HPDE6-E6E7 (cell line): ENCODE measurements around the gene GRK2.

Source experiments
- DNase-seq: peaks from one replicate; pipeline ENCODE4 v3.0.0; 2011; ENCODE audit warnings: missing footprints; ENCODE audit errors: extremely low spot score

The GRK2 gene

DNA sequence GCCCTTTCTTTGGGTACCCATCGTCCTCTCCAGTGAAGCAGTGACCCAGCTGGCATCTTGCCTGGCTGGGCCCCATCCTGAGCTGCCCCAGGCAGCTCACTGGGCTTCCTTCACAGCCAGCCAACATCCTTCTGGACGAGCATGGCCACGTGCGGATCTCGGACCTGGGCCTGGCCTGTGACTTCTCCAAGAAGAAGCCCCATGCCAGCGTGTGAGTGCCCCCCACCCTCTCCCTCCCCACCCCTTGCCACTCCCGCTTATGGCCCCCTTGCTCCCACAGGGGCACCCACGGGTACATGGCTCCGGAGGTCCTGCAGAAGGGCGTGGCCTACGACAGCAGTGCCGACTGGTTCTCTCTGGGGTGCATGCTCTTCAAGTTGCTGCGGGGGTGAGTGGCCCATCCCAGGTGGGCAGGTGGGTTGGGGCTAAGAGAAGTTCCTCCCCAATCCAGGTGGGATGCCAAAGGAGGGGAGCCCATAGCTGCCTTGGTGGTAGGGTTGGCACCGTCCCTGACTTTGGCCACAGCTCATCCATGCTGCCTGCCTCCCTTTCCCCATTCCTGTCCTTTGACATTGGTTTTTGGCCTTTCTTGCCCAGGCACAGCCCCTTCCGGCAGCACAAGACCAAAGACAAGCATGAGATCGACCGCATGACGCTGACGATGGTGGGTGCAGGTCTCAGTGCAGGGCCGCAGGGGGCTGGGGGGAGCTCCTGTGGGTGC lies 16.0 kb downstream of the GRK2 start:
- DNase-seq, result no peak

DNA sequence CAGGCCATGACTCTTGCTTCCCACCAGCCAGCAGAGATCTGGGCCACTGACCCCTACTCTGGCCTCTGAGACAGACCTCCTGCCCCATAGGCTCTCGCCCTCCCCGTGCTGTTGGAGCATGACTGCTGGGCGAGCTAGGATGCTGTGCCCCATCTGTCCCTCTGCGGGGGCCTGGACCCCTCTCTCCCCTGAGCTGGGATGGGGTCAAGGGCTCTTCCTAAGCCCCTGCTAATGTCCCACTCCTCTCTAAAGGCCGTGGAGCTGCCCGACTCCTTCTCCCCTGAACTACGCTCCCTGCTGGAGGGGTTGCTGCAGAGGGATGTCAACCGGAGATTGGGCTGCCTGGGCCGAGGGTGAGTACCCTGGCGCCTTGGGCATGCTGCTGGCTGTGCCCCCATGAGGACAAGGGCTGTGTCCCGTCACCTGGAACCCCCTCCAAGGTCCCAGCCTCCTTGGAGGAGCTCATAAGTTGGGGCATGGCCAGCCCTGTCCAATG lies 16.7 kb downstream of the GRK2 start:
- no peak for DNase-seq

DNA sequence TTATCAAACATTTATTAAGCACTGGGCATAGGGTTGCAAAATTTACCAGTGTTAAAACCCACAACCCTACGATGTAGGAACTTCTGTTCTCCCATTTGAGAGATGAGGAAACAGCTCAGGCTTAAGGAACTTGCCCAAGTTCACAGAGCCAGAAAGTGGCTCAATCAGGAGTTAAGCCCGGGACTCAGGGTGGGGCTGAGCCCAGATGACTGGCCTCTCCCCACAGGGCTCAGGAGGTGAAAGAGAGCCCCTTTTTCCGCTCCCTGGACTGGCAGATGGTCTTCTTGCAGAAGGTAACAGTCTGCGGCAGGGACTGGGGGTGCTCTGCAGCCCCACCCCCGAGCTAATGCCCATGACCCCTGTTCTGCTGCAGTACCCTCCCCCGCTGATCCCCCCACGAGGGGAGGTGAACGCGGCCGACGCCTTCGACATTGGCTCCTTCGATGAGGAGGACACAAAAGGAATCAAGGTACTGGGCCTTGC lies 17.2 kb downstream of the GRK2 start:
- no peak for DNase-seq

DNA sequence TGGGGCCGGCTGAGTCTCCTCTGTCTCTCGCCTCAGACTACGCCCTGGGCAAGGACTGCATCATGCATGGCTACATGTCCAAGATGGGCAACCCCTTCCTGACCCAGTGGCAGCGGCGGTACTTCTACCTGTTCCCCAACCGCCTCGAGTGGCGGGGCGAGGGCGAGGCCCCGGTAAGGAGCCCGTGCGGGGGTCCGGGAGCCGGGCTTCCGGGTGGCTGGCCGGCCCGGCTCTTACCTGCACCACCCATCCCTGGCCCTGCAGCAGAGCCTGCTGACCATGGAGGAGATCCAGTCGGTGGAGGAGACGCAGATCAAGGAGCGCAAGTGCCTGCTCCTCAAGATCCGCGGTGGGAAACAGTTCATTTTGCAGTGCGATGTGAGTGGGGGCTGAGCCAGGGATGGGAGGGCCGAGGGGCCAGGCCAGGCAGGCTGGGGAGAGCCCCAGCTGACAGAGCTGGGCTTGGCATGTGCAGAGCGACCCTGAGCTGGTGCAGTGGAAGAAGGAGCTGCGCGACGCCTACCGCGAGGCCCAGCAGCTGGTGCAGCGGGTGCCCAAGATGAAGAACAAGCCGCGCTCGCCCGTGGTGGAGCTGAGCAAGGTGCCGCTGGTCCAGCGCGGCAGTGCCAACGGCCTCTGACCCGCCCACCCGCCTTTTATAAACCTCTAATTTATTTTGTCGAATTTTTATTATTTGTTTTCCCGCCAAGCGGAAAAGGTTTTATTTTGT lies 18.7 kb downstream of the GRK2 start:
- DNase-seq, result no peak

DNA sequence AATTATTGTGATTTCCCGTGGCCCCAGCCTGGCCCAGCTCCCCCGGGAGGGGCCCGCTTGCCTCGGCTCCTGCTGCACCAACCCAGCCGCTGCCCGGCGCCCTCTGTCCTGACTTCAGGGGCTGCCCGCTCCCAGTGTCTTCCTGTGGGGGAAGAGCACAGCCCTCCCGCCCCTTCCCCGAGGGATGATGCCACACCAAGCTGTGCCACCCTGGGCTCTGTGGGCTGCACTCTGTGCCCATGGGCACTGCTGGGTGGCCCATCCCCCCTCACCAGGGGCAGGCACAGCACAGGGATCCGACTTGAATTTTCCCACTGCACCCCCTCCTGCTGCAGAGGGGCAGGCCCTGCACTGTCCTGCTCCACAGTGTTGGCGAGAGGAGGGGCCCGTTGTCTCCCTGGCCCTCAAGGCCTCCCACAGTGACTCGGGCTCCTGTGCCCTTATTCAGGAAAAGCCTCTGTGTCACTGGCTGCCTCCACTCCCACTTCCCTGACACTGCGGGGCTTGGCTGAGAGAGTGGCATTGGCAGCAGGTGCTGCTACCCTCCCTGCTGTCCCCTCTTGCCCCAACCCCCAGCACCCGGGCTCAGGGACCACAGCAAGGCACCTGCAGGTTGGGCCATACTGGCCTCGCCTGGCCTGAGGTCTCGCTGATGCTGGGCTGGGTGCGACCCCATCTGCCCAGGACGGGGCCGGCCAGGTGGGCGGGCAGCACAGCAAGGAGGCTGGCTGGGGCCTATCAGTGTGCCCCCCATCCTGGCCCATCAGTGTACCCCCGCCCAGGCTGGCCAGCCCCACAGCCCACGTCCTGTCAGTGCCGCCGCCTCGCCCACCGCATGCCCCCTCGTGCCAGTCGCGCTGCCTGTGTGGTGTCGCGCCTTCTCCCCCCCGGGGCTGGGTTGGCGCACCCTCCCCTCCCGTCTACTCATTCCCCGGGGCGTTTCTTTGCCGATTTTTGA lies 19.5 kb downstream of the GRK2 start:
- DNase-seq, result no peak

DNA sequence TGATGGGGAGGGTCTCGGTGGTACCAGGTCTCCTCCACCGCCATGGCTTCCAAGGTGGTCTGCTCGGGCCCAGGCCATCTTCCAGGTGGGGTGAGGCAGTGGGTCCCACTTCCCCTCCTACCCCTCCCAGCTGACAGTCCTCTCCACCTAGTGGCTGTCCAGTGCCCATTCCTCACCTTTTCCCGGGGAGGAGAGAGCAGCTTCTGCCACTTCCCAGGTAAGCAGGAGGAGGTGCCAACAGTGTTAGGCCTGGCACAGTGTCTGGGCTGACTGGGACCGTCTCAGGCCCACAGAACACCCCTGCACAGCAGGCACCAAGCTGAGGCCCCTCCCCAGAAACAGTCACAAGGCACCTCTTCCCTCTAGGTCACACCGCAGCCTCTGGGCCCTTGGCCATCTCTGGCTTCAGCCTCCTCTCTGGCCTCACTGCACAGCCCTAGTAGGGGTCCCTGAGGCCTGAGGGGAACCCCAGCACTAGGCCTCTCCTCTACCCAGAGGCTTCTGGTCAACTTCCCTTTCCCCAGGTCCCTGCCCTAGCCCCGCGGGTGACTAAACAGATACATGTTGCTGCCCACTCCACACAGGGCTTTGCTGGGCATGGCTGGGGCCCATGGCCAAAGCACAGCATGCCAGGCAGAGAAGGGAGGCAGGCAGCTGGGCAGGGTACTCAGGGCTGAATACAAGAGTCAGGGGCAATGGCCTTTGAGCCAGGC lies 20.5 kb downstream of the GRK2 start:
- DNase-seq, result no peak

DNA sequence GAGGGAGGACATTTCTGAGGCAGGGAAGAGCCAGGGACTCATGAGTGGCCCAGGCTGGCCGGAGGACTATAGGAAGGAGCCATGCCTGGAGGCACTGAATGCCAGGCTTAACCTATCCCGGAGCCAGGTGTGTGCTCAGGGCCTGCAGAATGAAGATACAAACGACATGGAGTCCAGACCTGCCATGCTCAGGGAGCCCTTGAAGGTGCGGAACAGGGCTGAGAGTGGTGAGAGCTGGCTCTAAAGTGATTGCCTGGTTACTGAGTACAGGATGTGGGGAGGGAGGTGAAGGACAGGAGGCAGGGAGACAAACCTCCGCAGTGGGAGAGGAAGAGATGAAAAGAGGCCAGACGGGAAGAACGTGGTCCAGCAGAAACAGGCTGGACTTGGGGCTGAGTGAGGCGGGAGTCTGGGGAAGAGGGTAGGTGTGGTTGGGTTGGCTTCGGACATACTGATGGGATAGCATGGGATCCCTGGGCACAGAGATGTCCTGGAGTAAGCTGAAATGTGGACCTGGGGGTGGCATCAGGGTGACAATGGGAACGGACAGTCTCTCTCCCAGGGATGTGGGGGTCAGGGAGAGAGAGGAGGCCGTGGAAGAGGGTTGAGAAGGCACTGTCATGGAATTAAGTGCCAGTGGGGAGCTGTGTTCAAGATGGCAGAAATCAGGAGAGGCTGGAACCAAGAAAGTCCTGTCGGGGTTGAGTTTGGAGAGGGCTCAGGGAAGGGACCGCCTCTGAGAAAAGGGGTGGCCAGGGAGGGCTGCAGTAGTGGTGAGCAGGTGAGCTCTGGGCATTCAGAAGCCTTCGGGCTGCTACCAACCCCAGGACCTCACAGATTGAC lies 21.3 kb downstream of the GRK2 start:
- DNase-seq, result no peak

DNA sequence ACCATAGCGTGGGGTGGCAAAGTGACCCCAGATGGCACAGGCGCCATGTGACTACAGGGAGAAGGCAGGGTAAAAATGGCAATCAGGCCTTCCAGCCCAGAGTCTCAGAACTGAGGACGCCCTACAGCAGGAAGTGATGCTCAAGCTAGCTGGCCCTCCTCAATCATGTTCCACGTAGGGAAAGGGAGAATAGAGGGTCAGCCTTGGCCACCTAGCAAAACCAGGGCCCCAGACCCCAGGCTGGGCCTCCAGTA lies 21.9 kb downstream of the GRK2 start:
- no peak for DNase-seq

DNA sequence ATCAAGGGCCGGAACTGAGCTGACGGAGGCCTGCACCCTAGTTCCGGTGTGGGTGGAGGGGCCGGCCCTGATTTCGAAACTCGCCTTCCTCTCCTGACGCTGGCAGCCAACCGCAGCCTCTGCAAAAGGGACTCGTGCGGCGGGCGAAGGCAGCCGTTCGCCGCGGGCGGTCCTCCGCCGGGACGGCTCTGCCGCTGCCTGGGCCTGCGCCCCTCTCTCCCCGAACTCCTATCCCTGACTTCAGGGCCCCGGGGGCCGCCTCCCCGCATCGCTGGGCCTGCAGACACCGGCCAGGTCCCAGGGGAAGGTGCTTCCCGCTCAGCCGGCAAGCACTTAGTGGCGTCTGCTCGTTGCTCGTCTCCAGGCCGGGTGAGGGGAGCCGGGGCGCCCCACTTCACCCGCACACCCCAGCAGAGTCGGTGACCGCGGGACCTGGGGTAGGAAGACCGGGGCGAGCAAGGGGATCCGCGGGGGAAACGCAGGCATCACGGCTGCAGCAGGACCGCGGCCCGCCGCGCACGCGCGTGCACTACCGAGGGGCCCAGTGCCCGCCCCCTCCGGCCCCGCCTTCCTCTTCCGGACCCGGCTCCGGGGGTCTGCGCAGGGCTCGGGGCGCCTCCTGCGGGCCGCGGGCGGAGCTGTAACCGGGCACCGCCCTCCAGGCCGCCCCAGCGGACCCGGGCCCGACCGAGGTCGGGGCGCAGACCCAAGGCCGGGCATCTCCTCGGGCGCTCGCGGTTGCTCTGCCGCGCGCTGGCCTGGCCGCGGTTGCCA lies 22.4 kb downstream of the GRK2 start:
- DNase-seq, result peak; percentile 83

DNA sequence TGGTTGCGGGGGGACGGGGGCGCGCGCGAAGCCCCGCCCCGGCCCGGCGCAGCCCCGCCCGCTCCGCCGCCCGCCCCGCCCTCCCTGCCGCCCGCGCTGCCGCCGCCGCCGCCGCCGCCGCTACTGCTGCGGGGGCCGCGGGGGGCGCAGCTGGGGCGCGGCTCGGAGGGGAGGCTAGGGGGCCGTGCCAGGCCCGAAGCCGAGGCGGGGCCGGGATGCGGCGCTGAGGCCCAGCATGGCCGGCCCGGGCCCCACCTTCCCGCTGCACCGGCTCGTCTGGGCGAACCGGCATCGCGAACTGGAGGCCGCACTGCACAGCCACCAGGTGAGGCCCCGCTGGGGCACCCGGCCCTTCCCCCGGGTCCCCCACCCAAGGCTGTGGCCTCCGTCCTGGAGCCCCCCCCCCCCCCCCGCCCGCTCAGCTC lies 23.0 kb downstream of the GRK2 start, which contains the start of gene ANKRD13D:
Gene ANKRD13D, plus strand, starts transcription at position 78 of the 425 bp plus-strand sequence. Its CDS starts 158 bp downstream, at position 236.
- DNase-seq, result no peak

DNA sequence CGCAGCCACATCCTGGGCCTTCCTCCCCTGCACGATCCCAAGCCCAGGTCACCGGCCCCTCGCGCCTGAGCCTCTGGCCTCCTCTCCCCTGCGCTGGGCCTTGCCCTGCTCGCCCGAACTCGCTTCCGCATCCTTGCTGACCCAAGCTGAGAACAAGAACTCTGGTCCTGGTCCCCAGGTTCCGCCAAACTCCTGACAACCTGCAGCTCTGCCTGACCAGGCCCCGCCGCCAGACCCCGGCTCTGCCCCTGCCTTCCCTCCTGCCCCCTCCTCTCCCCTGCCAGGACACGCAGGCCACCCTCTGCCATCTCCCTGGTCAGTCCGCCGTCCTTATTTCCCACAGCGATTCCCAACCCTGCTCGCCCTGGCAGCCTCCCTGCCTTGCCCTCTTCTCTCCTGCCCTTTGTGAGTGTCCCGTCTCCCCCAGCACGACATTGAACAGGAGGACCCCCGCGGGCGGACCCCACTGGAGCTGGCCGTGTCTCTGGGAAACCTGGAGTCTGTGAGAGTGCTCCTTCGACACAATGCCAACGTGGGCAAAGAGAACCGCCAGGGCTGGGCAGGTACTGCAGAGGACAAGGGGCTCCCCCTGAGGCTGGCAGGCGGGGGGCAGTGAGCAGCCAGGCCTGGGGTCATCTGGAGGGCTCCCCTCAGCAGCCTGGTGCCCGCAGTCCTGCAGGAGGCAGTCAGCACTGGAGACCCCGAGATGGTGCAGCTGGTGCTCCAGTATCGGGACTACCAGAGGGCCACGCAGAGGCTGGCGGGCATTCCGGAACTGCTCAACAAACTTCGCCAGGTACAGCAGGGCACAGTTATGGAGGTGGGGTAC lies 23.6 kb downstream of the GRK2 start:
- no peak for DNase-seq

DNA sequence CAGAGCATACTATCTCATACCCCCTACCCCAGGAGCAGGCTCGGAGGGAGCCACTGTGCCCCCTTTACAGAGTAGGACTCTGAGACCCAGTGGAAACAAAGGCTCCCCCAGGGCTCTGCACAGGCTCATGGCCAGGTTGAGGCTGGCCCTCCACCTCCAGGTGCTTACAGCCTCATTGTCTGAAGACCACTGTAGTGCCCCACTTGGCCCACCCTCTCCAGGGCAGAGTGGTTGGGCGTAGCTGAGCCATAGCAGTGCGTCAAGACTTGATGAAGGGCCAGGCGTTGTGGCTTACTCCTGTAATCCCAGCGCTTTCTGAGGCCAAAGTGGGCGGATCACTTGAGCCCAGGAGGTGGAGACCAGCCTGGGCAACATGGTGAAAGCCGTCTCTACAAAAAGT lies 24.5 kb downstream of the GRK2 start:
- DNase-seq, result no peak

DNA sequence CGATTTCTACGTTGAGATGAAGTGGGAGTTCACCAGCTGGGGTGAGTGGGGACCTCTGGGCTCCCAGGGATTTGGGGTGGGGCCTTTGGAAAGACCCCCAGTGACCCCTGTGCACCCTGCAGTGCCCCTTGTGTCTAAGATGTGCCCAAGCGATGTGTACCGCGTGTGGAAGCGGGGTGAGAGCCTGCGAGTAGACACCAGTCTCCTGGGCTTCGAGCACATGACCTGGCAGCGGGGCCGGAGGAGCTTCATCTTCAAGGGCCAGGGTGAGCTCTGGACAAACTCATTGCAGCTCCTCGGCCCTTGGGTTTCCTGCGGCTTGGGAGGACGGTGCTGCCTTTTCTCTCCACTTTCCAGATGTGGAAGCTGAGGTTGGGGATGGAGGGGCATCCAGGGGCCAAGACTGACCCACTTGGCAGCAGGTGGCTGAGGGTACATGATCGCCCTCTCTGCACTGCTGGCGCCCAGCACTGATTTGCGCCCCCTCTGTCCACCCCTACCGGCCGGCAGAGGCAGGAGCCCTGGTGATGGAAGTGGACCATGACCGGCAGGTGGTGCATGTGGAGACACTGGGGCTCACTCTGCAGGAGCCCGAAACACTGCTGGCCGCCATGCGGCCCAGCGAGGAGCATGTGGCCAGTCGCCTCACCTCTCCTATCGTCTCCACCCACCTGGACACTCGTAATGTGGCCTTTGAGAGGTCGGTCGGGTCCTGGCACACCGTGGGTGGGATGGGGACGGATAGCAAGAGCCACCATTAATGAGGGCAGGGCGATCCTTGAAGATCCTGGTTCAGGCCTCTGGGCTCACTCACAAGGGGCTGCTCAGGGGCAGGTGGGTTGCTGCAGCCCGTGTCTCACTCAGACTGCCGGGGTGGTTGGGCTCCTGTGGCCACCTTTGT lies 25.5 kb downstream of the GRK2 start:
- DNase-seq, result no peak

DNA sequence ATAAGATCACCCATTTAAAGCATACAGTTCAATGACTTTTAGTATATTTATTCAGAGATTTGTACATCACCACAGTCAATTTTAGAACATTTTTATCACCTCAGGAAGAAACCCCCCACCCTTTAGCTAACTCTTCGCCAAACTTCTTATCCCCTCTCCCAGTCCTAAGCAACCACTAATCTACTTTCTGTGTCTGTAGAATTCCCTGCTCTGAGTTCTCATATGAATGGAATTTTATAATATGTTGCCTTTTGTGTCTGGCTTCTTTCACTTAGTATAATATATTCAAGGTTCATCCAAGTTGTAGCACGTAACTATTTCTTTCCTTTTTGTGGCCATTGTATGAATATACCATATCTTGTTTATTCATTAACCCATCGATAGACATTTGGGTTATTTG lies 26.4 kb downstream of the GRK2 start:
- no peak for DNase-seq

DNA sequence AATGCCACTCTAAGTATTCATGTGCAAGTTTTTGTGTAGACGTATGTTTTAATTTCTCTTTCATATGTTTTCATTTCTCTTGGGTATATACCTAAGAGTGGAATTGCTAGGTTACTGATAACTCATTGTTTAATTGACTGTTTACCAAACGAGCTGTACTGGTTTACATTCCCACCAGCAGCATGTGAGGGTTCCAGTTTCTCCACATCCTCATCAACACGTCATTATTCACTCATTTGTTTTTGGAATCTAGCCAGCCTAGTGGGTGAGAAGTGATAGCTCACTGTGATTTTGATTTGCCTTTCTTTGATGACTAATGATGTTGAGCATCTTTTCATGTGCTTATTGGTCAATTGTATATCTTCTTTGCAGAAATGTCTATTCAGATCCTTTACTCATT lies 26.8 kb downstream of the GRK2 start:
- no peak for DNase-seq

DNA sequence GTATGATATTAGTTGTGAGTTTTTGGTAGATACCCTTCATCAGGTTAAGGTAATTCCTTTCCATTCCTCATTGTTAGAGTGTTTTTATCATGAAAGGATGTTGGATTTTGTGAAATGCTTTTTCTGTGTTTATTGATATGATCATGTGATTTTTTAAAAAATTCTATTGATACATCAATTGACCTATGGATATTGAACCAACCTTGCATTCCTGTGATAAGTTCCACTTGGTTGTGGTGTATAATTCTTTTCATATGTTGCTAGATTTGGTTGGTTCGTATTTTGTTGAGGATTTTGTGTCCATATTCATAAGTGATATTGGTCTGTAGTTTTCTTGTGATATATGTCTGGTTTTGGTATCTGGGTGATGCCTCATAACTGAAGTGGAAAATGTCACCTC lies 29.6 kb downstream of the GRK2 start:
- DNase-seq, result no peak

DNA sequence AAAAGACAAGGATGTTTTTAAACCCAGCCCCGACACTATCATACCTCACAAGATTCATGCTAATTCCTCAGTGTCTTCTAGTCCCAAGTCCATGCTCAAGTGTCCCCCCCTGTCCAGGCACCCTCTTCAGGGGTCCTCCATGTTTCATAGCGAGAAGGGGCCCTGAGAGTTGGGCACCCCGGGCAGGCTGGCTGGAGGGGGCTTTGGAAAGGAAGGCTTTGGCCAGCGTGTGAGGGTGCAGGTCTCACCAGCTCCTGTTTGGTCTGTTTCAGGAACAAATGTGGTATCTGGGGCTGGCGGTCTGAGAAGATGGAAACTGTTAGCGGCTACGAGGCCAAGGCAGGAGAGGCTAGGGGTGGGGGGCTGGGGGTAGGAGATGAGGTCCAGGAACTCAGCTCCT lies 32.5 kb downstream of the GRK2 start:
- no peak for DNase-seq
